ENCODE results near the gene SLC35B2. TPM values are rescaled to one million over a fixed set of nuclear protein-coding genes. Genes with fewer than 3 reads are reported as not detected.

SLC35B2 gene
- 20.0 TPM for total RNA-seq
- long read RNA-seq, transcript SLC35B2-202 (4 exons, 2,043 nt), result major isoform, 63 of 75 reads
- long read RNA-seq, partial matches to known transcripts, result 5 of 75 reads
- long read RNA-seq, other reads (novel, unspliced or antisense), result 5 of 75 reads

DNA sequence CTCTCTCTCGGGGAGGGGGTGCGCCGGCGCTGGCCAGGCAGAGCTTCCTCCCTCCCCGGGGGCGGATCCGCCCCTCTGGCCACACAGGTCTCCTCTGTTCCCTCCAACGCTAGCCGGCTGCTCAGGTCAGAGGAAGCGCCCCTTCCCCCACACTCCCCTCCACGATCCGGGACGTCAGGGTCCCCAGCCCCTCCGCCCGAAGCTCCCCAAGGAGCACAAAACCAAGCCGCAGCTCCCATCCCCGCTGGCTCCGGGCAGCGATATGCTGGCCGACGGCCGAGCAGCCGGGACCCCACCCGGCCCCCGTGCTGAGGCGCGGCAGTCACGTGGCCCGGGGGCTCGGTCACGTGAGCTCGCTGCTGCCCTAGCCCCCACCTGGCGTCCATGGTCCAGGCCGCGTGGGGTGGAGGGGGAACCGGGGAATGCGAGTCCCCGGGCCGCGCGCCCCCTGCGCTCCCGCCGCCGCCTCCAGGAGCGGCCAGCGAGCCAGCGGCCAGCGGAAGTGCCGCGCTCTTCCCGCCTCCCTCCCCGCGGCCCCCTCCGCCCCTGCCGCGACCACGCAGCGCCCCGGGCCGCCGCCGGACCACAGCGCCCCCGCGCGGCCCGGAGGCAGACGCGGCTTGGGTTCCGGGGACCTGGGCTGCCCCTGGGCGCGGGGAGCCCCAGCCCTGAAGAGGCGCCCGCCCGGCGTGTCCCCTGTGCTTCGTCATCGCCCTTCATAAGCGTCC lies at the start of gene SLC35B2:
Gene SLC35B2 (minus strand): TSS at position 504 of the 728 bp plus-strand sequence. CDS start 118 bp downstream, at position 386.
- peak; percentile 80 for ATAC-seq
- DNase-seq, result peak; percentile 81
- intact Hi-C loops (cut with micrococcal nuclease), result no loop called here

GRCh38 chr6:44306710-44307109 lies 49.4 kb upstream of the SLC35B2 start:
- no peak for ATAC-seq
- intact Hi-C loops (cut with micrococcal nuclease), result no loop called here
- no peak for DNase-seq

- intact Hi-C loops (cut with micrococcal nuclease), result no loop called here
- ATAC-seq, result no peak
Observed at GRCh38 chr6:44305200-44305725, 47.9 kb upstream of the SLC35B2 start.

GRCh38 chr6:44304282-44305199 lies 47.2 kb upstream of the SLC35B2 start:
- intact Hi-C loops (cut with micrococcal nuclease), result no loop called here
- ATAC-seq (no peak), DNase-seq (peak; percentile 45)

More at GRCh38 chr6:44305200-44305725, 47.9 kb upstream of the SLC35B2 start:
- DNase-seq, result no peak

- ATAC-seq (no peak), DNase-seq (no peak)
- intact Hi-C loops (cut with micrococcal nuclease), result no loop called here
Observed at GRCh38 chr6:44303842-44304241, 46.5 kb upstream of the SLC35B2 start.

- no peak for ATAC-seq
- DNase-seq, result no peak
- intact Hi-C loops (cut with micrococcal nuclease), result no loop called here
Observed at GRCh38 chr6:44302856-44303255, 45.5 kb upstream of the SLC35B2 start.

GRCh38 chr6:44301782-44302564 lies 44.6 kb upstream of the SLC35B2 start:
- ATAC-seq, result no peak
- intact Hi-C loops (cut with micrococcal nuclease), result no loop called here
- DNase-seq, result no peak

- no peak for ATAC-seq
- DNase-seq, result no peak
- intact Hi-C loops (cut with micrococcal nuclease), result no loop called here
Observed at GRCh38 chr6:44301106-44301505, 43.8 kb upstream of the SLC35B2 start.

DNA sequence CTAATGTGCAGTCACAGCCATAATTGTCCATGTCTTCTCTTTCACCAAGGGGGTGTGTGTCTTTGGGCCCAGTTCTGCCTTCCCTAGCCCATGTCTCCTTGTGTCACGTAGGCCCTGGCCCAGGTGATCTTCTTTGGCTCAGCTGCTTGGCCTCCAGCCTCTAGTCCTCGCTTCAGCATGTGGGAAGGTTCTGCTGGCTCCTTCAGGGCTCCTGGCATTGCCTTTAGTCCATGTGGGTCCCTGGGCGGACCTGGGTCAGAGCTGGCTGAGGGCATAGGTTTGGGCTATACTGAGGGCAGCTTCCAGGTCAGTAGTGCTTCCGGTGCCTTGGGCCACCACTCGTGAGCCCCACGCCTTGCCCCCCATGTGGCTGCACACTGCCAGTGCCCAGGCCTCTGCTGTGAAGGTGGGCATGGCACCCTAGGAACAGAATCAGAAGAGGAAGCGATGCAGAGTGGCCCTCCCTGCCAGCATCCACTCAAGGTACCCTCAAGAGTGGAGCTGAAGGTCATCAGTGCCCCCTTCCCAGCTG lies 43.0 kb upstream of the SLC35B2 start:
- ATAC-seq, result no peak
- intact Hi-C loops (cut with micrococcal nuclease), result no loop called here
- no peak for DNase-seq

GRCh38 chr6:44298864-44299263 lies 41.5 kb upstream of the SLC35B2 start:
- no peak for ATAC-seq
- no peak for DNase-seq
- intact Hi-C loops (cut with micrococcal nuclease), result no loop called here

GRCh38 chr6:44298055-44298803 lies 40.9 kb upstream of the SLC35B2 start:
- no peak for DNase-seq
- ATAC-seq, result peak; percentile 7
- intact Hi-C loops (cut with micrococcal nuclease), result no loop called here

- DNase-seq (peak; percentile 74), ATAC-seq (peak; percentile 88)
- intact Hi-C loops (cut with micrococcal nuclease), result no loop called here
Observed at GRCh38 chr6:44297063-44298038, 40.0 kb upstream of the SLC35B2 start.

- no peak for DNase-seq
- intact Hi-C loops (cut with micrococcal nuclease), result no loop called here
- ATAC-seq, result no peak
Observed at GRCh38 chr6:44294832-44295791, 37.8 kb upstream of the SLC35B2 start.

GRCh38 chr6:44292661-44293365 lies 35.5 kb upstream of the SLC35B2 start:
- DNase-seq (no peak), ATAC-seq (no peak)

DNA sequence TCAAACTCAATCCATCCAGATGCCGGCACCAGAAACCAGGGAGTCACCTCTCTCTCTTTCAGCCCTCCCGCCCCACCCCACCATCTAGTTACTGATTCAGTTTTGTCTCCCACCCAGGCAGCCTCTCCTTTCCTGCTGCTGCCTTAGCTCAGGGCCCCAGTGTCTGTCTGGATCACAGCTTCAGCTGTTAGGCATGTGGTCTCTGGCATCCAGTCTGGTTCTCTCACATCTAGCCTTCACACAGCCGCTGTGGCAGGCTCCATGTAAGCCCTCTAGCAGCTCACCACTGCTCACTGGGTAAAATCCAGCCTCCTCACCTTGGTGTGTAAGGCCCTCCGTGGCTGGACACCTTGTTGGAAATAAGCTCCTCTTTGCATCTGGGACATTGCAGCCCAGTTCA lies 34.5 kb upstream of the SLC35B2 start:
- no peak for DNase-seq
- intact Hi-C loops (cut with micrococcal nuclease), result no loop called here
- ATAC-seq, result no peak

More at GRCh38 chr6:44292661-44293365, 35.5 kb upstream of the SLC35B2 start:
- intact Hi-C loops (cut with micrococcal nuclease), result no loop called here

Measured in left ventricle myocardium superior (tissue), 1 donor.